Measurements from ENCODE around the gene RHBDD1. TPM values are rescaled to one million over a fixed set of nuclear protein-coding genes. Genes with fewer than 3 reads are reported as not detected.

Gene RHBDD1
- total RNA-seq, 1 donor from 2014 or later: 31.3 TPM

- H3K36me3 Mint-ChIP-seq (ENCODE audit: low read depth, unreplicated experiment): no peaks in the 10 kb centered on the region
- no peak overlapping the region for H3K27ac Mint-ChIP-seq (ENCODE audit: unreplicated experiment)
- H4K20me1 ChIP-seq (ENCODE audit: insufficient read depth, low read length): no peaks in the 10 kb centered on the region
- FAIRE-seq (no peak), DNase-seq (ENCODE audit: low read depth) (peak; percentile 24)
- no peak overlapping the region for H2AFZ ChIP-seq (ENCODE audit: low read depth, low read length)
- no peaks in the 10 kb centered on the region for H3K27me3 ChIP-seq (ENCODE audit: insufficient read depth, low read length)
- no peaks in the 10 kb centered on the region for H3K4me1 Mint-ChIP-seq (ENCODE audit: low read depth, unreplicated experiment)
- TF ChIP-seq CTCF (IDR thresholded peaks at IDR 0.05; ENCODE audit: insufficient read depth, low read depth, low read length) (no peak), EZH2 (IDR thresholded peaks at IDR 0.05; ENCODE audit: insufficient read depth, low read length) (no peak)
- H3K9ac ChIP-seq (ENCODE audit: low read length): no peak overlapping the region
- peaks cover 2% of the 10 kb centered on the region for H3K9me3 Mint-ChIP-seq (ENCODE audit: unreplicated experiment)
- H3K9me3 ChIP-seq (ENCODE audit: insufficient read depth, low read depth, low read length): no peaks in the 10 kb centered on the region
- no peak overlapping the region for H3K27ac ChIP-seq (ENCODE audit: low read depth, low read length)
- H3K4me3 ChIP-seq (ENCODE audit: insufficient read depth, low read depth, low read length): no peak overlapping the region
- H3K79me2 ChIP-seq (ENCODE audit: insufficient read depth, low read length): no peaks in the 10 kb centered on the region
- no peaks in the 10 kb centered on the region for H3K4me1 ChIP-seq (ENCODE audit: insufficient read depth, low read length)
- H3K36me3 ChIP-seq (ENCODE audit: insufficient read depth, low read length): no peaks in the 10 kb centered on the region
- H3K4me3 Mint-ChIP-seq (ENCODE audit: unreplicated experiment): no peak overlapping the region
- no peak overlapping the region for H3K4me2 ChIP-seq (ENCODE audit: low read length)
- no peaks in the 10 kb centered on the region for H3K27me3 Mint-ChIP-seq (ENCODE audit: low read depth, unreplicated experiment)
Observed at GRCh38 chr2:226934546-226935201, 98.8 kb downstream of the RHBDD1 start.

- H3K36me3 ChIP-seq (ENCODE audit: insufficient read depth, low read length): no peaks in the 10 kb centered on the region
- H3K9ac ChIP-seq (ENCODE audit: low read length): no peak overlapping the region
- H3K4me3 ChIP-seq (ENCODE audit: insufficient read depth, low read depth, low read length): no peak overlapping the region
- Mint-ChIP-seq H3K9me3 (ENCODE audit: unreplicated experiment) (peaks cover 16% of the 10 kb centered on the region), H3K36me3 (ENCODE audit: low read depth, unreplicated experiment) (peaks cover 7% of the 10 kb centered on the region), H3K27me3 (ENCODE audit: low read depth, unreplicated experiment) (no peaks in the 10 kb centered on the region), H3K4me3 (ENCODE audit: unreplicated experiment) (no peak overlapping the region), H3K4me1 (ENCODE audit: low read depth, unreplicated experiment) (no peaks in the 10 kb centered on the region), H3K27ac (ENCODE audit: unreplicated experiment) (no peak overlapping the region)
- H2AFZ ChIP-seq (ENCODE audit: low read depth, low read length): no peak overlapping the region
- no peaks in the 10 kb centered on the region for H3K9me3 ChIP-seq (ENCODE audit: insufficient read depth, low read depth, low read length)
- H4K20me1 ChIP-seq (ENCODE audit: insufficient read depth, low read length): no peaks in the 10 kb centered on the region
- H3K4me2 ChIP-seq (ENCODE audit: low read length): no peak overlapping the region
- TF ChIP-seq EZH2 (IDR thresholded peaks at IDR 0.05; ENCODE audit: insufficient read depth, low read length) (no peak), CTCF (IDR thresholded peaks at IDR 0.05; ENCODE audit: insufficient read depth, low read depth, low read length) (no peak)
- H3K79me2 ChIP-seq (ENCODE audit: insufficient read depth, low read length): no peaks in the 10 kb centered on the region
- no peak overlapping the region for H3K27ac ChIP-seq (ENCODE audit: low read depth, low read length)
- FAIRE-seq (no peak), DNase-seq (ENCODE audit: low read depth) (no peak)
- H3K4me1 ChIP-seq (ENCODE audit: insufficient read depth, low read length): no peaks in the 10 kb centered on the region
- no peaks in the 10 kb centered on the region for H3K27me3 ChIP-seq (ENCODE audit: insufficient read depth, low read length)
Observed at GRCh38 chr2:226943862-226944620, 108.2 kb downstream of the RHBDD1 start.

GRCh38 chr2:226953206-226953605, 117.4 kb downstream of the RHBDD1 start:
- no peak overlapping the region for H2AFZ ChIP-seq (ENCODE audit: low read depth, low read length)
- no peak overlapping the region for H3K4me3 ChIP-seq (ENCODE audit: insufficient read depth, low read depth, low read length)
- no peaks in the 10 kb centered on the region for H3K36me3 ChIP-seq (ENCODE audit: insufficient read depth, low read length)
- H3K27me3 ChIP-seq (ENCODE audit: insufficient read depth, low read length): no peaks in the 10 kb centered on the region
- no peak overlapping the region for H3K4me3 Mint-ChIP-seq (ENCODE audit: unreplicated experiment)
- no peaks in the 10 kb centered on the region for H3K9me3 ChIP-seq (ENCODE audit: insufficient read depth, low read depth, low read length)
- peak; percentile 2 for DNase-seq (ENCODE audit: low read depth)
- no peak overlapping the region for H3K27ac ChIP-seq (ENCODE audit: low read depth, low read length)
- no peaks in the 10 kb centered on the region for H3K4me1 Mint-ChIP-seq (ENCODE audit: low read depth, unreplicated experiment)
- no peak overlapping the region for H3K27ac Mint-ChIP-seq (ENCODE audit: unreplicated experiment)
- no peaks in the 10 kb centered on the region for H3K79me2 ChIP-seq (ENCODE audit: insufficient read depth, low read length)
- H4K20me1 ChIP-seq (ENCODE audit: insufficient read depth, low read length): no peaks in the 10 kb centered on the region
- H3K27me3 Mint-ChIP-seq (ENCODE audit: low read depth, unreplicated experiment): no peaks in the 10 kb centered on the region
- peaks cover 3% of the 10 kb centered on the region for H3K36me3 Mint-ChIP-seq (ENCODE audit: low read depth, unreplicated experiment)
- no peak overlapping the region for H3K9ac ChIP-seq (ENCODE audit: low read length)
- FAIRE-seq: no peak
- no peak overlapping the region for H3K4me2 ChIP-seq (ENCODE audit: low read length)
- no peak for TF ChIP-seq CTCF (IDR thresholded peaks at IDR 0.05; ENCODE audit: insufficient read depth, low read depth, low read length)
- TF ChIP-seq EZH2 (IDR thresholded peaks at IDR 0.05; ENCODE audit: insufficient read depth, low read length): no peak
- H3K4me1 ChIP-seq (ENCODE audit: insufficient read depth, low read length): no peaks in the 10 kb centered on the region
- H3K9me3 Mint-ChIP-seq (ENCODE audit: unreplicated experiment): peaks cover 2% of the 10 kb centered on the region
